ENCODE data around the gene FAM72B.
"Not testable (repeated sequence)": the region's sequence is repeated elsewhere in the genome, so short reads cannot be mapped to it uniquely, and the experiment has no call there.

The FAM72B gene

GRCh38 chr1:121152788-121153187 lies 31.4 kb downstream of the FAM72B start:
- DNase-seq (ENCODE audit: low read depth in 2 of 2) = not testable (repeated sequence)

- not testable (repeated sequence) for DNase-seq (ENCODE audit: low read depth in 2 of 2)
Observed at GRCh38 chr1:121151294-121151693, 32.8 kb downstream of the FAM72B start.

- not testable (repeated sequence) for DNase-seq (ENCODE audit: low read depth in 2 of 2)
Observed at GRCh38 chr1:121148489-121149190, 35.5 kb downstream of the FAM72B start.

- not testable (repeated sequence) for DNase-seq (ENCODE audit: low read depth in 2 of 2)
Observed at GRCh38 chr1:121140393-121140792, 43.7 kb downstream of the FAM72B start.

- DNase-seq (ENCODE audit: low read depth in 2 of 2) = not testable (repeated sequence)
Observed at GRCh38 chr1:121131494-121131893, 52.6 kb downstream of the FAM72B start.

GRCh38 chr1:121118480-121118824 lies 65.7 kb downstream of the FAM72B start:
- DNase-seq (ENCODE audit: low read depth in 2 of 2) = not testable (repeated sequence)

Measured in stimulated activated CD4-positive, alpha-beta T cell treated with anti-CD3 and anti-CD28 coated beads, Interleukin-1b, Interleukin-23, amount 100 ng/mL, for 1 hour (primary cell).